HG02759 (cell line): ENCODE data around the gene KIF1A.

Experiments
- ATAC-seq: cut with Tn5 transposase; IDR thresholded peaks from one replicate; pipeline ENCODE4 v1.9.1; 2021; ENCODE audit warnings: mild to moderate bottlenecking, moderate library complexity; ENCODE audit not compliant: unreplicated experiment

KIF1A gene, protein sequence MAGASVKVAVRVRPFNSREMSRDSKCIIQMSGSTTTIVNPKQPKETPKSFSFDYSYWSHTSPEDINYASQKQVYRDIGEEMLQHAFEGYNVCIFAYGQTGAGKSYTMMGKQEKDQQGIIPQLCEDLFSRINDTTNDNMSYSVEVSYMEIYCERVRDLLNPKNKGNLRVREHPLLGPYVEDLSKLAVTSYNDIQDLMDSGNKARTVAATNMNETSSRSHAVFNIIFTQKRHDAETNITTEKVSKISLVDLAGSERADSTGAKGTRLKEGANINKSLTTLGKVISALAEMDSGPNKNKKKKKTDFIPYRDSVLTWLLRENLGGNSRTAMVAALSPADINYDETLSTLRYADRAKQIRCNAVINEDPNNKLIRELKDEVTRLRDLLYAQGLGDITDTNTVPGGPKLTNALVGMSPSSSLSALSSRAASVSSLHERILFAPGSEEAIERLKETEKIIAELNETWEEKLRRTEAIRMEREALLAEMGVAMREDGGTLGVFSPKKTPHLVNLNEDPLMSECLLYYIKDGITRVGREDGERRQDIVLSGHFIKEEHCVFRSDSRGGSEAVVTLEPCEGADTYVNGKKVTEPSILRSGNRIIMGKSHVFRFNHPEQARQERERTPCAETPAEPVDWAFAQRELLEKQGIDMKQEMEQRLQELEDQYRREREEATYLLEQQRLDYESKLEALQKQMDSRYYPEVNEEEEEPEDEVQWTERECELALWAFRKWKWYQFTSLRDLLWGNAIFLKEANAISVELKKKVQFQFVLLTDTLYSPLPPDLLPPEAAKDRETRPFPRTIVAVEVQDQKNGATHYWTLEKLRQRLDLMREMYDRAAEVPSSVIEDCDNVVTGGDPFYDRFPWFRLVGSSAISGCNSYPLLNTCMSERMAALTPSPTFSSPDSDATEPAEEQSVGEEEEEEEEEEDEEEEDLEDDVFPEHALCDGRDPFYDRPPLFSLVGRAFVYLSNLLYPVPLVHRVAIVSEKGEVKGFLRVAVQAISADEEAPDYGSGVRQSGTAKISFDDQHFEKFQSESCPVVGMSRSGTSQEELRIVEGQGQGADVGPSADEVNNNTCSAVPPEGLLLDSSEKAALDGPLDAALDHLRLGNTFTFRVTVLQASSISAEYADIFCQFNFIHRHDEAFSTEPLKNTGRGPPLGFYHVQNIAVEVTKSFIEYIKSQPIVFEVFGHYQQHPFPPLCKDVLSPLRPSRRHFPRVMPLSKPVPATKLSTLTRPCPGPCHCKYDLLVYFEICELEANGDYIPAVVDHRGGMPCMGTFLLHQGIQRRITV (N-terminal part only)

DNA sequence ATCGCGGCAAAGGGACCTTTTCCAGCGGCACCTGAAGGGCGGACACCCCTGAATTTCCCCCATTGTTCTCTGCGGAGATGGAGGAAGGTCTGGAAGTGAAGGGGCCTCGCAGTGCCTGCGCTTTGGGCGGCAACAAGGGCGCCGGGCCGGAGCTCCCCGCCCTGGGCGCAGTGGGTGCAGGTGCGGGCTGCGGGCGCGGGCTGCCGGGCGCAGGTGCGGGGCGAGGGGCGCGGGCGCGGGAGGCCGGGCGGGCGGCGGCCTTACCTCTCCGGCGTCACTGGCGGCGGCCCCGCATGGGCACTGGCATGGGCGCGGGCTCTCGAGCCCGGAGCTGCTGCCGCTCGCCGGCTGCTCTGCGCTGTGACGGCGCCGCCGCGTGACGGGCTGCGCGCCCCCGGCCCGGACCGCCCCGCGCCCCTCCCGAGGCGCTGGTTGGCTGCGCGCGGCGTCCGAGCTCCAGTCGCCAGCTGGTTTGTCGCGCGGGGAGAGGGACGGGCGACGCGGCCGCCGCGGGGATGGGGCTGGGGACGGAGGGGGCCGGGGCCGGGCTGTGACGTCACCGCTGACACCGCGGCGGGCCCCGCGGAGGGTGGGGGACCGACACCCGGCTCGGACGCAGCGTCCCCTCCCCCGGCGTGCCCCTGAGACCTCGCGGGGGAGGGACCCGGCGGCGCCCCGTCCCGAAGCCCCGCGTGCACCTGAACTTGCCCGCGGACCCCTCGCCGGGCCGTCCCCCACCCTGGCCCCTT, at the start of gene KIF1A:
Gene KIF1A, minus strand, starts transcription at position 362 of the 749 bp plus-strand sequence. CDS start 22,467 bp downstream, outside the sequence.
- no peak for ATAC-seq

DNA sequence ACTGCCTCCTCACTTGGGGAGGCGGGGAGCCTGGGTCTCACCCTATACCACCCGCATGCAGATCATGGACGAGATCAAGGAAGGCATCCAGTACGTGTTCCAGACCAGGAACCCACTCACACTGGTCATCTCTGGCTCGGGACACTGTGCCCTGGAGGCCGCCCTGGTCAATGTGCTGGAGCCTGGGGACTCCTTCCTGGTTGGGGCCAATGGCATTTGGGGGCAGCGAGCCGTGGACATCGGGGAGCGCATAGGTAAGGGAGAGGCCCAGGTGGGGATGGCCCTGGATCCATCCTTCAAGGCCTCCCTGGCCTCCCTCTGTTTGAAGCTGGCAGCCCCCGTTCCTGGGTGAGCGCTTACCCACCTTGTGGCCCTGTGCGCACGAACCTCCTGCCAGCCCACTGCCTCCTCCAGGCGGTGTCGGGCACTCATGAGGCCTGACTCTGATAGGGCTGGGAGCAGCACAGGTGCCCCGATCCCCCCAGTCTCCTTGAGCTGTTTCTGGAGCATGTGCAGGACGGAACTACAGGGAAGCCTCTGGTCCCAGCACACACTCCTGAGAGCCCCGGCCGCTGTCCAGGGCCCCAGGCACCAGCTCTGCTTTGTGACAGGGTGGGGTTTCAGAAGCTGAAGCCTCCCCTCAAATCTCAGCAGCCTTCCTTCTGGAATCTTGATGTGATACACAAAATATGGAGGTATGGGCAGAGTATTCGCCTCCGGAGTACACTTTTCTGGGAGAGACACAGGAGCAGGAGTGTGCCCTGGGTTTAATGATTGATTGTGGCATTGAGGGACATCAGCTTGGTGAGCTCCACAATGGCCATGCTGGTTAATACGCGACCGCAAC, 49.3 kb upstream of the KIF1A start:
- ATAC-seq, result no peak

GRCh38 chr2:240868286-240869108, 48.5 kb upstream of the KIF1A start, which contains the start of gene AGXT:
Gene AGXT, plus strand, starts transcription at chr2:240868824. Its CDS starts 42 bp downstream, at chr2:240868866.
- no peak for ATAC-seq

- no peak for ATAC-seq
These were observed 45.4 kb upstream of the KIF1A start for GRCh38 chr2:240865391-240865790.

- no peak for ATAC-seq
These were observed 44.5 kb upstream of the KIF1A start for GRCh38 chr2:240864475-240864874.

DNA sequence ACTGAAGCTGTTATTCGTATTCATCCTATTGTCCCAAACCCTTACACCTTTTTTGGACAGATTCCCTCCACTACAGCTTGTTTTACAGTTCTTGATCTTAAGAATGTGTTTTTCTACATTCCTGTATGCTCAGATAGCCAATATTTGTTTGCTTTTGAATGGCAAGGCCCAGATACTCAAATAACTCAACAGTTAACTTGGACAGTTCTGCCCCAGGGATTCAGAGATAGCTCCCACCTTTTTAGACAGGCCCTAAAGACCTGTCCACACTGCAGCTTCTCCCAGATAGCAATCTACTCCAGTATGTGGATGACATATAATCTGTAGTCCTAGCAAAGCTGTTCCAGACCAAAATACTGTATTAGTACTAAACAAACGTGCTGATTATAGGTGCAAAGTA, 41.5 kb upstream of the KIF1A start:
- ATAC-seq, result no peak

DNA sequence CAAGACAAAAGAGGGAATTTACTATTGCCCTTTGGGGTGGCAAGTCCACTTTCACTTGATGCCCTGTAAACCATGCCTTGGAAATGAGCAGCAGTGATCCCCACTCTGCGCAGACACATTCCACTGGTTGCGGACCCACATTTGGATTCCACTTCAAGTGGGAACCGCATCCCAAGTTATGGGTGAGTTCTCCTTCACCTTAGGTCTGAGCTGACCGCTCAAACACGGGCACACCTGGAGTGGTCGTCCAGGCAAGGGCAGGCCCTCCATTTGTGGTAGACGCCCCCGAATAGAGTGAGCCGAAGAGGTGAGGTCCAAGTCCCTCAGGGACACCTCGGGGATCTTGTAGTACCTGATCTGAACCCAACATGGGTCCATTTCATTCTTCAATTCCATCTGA, 38.9 kb upstream of the KIF1A start:
- no peak for ATAC-seq

GRCh38 chr2:240858321-240858720, 38.3 kb upstream of the KIF1A start:
- no peak for ATAC-seq

- ATAC-seq, result no peak
These were observed 37.3 kb upstream of the KIF1A start for GRCh38 chr2:240857039-240858008.

- ATAC-seq, result no peak
These were observed 36.3 kb upstream of the KIF1A start for GRCh38 chr2:240856151-240856980.

GRCh38 chr2:240855670-240856069, 35.7 kb upstream of the KIF1A start:
- ATAC-seq, result no peak

DNA sequence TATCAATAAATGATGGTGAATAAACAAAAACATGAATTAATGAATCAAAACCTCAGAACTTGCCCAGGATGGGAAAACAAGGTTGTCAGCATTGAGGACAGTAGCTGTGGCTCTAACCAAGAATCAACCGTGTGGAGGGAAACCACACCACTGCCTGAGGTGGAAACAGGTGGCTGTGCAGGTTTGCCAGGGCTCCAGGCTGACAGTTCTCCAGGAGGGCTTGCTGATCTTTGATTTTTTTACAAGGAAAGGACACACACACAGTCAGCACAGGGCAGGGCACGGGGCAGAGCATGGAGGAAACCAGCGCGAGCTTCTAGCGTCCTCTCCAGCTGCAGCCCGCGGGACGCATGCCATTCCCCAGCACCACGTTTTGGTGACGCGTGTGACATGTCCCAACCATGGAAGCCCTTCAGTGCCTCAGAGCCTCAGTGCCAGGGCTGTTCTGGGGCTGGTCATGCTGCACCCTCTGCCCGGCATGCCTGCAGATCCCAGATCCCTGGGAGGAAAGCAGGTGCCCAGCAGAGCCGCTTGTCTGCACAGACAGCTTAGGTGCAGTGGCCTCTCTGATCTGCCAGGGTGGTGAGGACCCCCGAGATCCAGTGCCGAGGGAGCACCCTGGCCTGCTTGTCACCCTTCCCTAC, 32.8 kb upstream of the KIF1A start:
- no peak for ATAC-seq

DNA sequence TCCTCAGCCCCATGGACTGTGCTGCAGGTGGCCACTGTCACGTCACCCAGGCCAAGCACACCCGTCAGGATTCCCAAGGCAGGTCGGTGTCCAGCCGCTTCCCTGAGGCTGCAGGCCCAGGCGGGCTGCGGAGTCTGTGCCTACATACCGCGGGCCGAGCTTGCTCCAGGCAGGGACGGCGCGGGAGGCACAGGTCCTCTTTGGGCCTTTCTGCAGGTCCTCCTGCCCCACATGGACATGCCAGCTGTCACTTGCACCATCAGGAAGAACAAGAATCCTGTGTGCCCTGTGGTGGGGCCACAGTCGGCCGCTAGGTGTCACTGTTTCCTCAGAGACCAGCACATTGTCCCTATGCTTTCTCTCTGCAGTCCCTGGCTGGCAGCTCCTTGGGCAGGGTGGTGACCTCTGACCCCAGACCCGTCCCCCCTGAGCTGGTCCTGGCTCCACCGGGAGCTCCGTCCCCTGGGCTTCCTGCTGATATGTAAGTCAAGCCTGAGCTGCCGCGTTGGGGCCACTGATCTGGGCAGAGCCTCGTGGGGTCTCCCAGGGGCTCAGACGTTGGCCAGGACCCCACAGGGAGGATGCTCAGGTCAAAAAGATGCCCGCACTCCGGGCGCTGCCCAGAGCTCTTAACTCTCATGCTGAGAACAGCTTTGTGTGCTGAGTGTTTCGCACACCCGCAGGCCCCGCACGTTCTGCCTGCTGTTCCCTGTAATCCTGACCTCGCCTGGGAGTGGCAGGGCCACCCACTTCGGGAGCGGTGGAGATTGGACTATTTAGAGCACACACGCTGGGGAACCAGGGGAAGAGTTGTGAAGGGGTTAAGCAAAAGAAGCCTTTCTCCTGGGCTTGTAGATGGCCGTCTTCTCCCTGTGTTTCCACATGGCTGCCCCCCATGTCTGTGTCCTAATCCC, 31.3 kb upstream of the KIF1A start:
- peak; percentile 49 for ATAC-seq

DNA sequence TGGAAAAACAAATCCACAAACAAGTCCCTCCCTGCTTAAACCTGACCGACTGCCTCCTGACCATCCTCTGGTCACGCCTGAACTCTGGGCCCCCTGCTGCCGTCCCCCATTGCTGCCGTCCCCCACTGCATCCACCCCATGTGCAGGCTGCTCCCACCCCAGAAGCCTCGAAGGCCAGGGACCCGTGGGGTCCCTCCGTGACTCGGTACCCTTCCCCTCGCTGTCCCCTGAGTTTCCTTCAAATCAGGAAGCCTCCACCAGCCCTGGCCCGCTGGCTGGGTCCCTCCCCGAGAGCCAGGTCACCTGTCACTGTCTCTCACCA, 30.7 kb upstream of the KIF1A start:
- ATAC-seq, result no peak

GRCh38 chr2:240850026-240850425, 30.0 kb upstream of the KIF1A start:
- no peak for ATAC-seq
